HepG2 (cell line): ENCODE measurements around the gene GLCE. TPM values are rescaled to one million over a fixed set of nuclear protein-coding genes. Genes with fewer than 3 reads are reported as not detected.
A peak's percentile ranks its signal among the peaks of the same experiment; 100 is the strongest.

Source experiments
- FOXC1 ChIP-seq: sonication (generic); formaldehyde crosslinking; IDR thresholded peaks from 2 replicates; pipeline ENCODE4 v1.8.0; 2022; ENCODE audit warnings: mild to moderate bottlenecking, missing genetic modification reagents, borderline replicate concordance
- HNF1B ChIP-seq: sonication (generic); formaldehyde crosslinking; IDR thresholded peaks from 2 replicates; pipeline ENCODE4 v1.5.1; 2020; ENCODE audit warnings: mild to moderate bottlenecking, moderate library complexity, missing genetic modification reagents
- HOXA7 ChIP-seq: sonication (generic); formaldehyde crosslinking; IDR thresholded peaks from 2 replicates; pipeline ENCODE4 v1.8.1; 2022; ENCODE audit warnings: mild to moderate bottlenecking, missing genetic modification reagents, moderate library complexity
- NR2F2 ChIP-seq: IDR thresholded peaks from 2 replicates; pipeline ENCODE4 v1.6.1; 2012; ENCODE audit warnings: low read depth, inconsistent platforms, borderline replicate concordance
- PHF20 ChIP-seq: sonication (generic); formaldehyde crosslinking; IDR thresholded peaks from 2 replicates; pipeline ENCODE4 v1.5.0; 2020; ENCODE audit warnings: mild to moderate bottlenecking, missing genetic modification reagents
- ZSCAN31 ChIP-seq: sonication (generic); formaldehyde crosslinking; IDR thresholded peaks from 2 replicates; pipeline ENCODE4 v1.5.0; 2020; ENCODE audit warnings: low read depth, mild to moderate bottlenecking, missing genetic modification reagents
- polyA plus RNA-seq, 8 experiments: library from polyadenylated mRNA; depleted of rRNA in 3 of 8; stranded (reverse) in 7 of 8; unstranded in 1 of 8; fragments of >200 nt; fragmentation: Illumina TruSeq in 4 of 8; extraction: Trizol in 4 of 8; gene quantifications; 2 replicates each; pipeline versions ENCODE4 v1.2.1 to v1.2.3, GENCODE V29; 2011 to 2016; ENCODE audit warnings: low read depth in 4 of 8, missing spikeins in 1 of 8, mixed read lengths in 1 of 8; ENCODE audit not compliant: insufficient read depth in 1 of 8
- total RNA-seq, 5 experiments: library from RNA; depleted of rRNA; stranded (reverse); fragments of >200 nt; fragmentation: Illumina TruSeq; extraction: Trizol; gene quantifications; 2 replicates each; pipeline ENCODE4 v1.2.3, GENCODE V29; 2016; ENCODE audit warnings: low read depth in 1 of 5
- TF ChIP-seq, protein P1 (sequence below): sonication (generic); formaldehyde crosslinking; IDR thresholded peaks from 2 replicates; pipeline ENCODE4 v1.9.0; 2021; ENCODE audit warnings: missing genetic modification reagents, borderline replicate concordance
- TF ChIP-seq, protein P2 (sequence below): sonication (generic); formaldehyde crosslinking; IDR thresholded peaks from 2 replicates; pipeline ENCODE4 v1.4.0; 2020; ENCODE audit warnings: mild to moderate bottlenecking, low read depth, missing genetic modification reagents
- TF ChIP-seq, protein P3 (sequence below): sonication (generic); formaldehyde crosslinking; IDR thresholded peaks from 2 replicates; pipeline ENCODE4 v1.4.0; 2020; ENCODE audit warnings: missing genetic modification reagents, mild to moderate bottlenecking, borderline replicate concordance
- TF ChIP-seq, protein P4 (sequence below): IDR thresholded peaks from 2 replicates; pipeline ENCODE4 v1.6.1; 2018; ENCODE audit warnings: missing genetic modification reagents, mild to moderate bottlenecking, missing compliant biosample characterization
- TF ChIP-seq, protein P5 (sequence below): sonication (generic); formaldehyde crosslinking; IDR thresholded peaks from 2 replicates; pipeline ENCODE4 v1.8.0; 2022; ENCODE audit warnings: mild to moderate bottlenecking, missing genetic modification reagents, moderate library complexity
- TF ChIP-seq, protein P6 (sequence below): sonication (generic); formaldehyde crosslinking; IDR thresholded peaks from 2 replicates; pipeline ENCODE4 v1.8.0; 2022; ENCODE audit warnings: mild to moderate bottlenecking, missing genetic modification reagents
- TF ChIP-seq, protein P7 (sequence below): sonication (generic); formaldehyde crosslinking; IDR thresholded peaks from 2 replicates; pipeline ENCODE4 v1.4.0; 2020; ENCODE audit warnings: missing genetic modification reagents

Gene GLCE
- total and polyA plus RNA-seq, 2 of the 13 experiments (the other 11 are each of a cell fraction or from before 2014, with no cell fraction given) = 12.9 to 23.4 TPM

- TF ChIP-seq, protein P1, sequence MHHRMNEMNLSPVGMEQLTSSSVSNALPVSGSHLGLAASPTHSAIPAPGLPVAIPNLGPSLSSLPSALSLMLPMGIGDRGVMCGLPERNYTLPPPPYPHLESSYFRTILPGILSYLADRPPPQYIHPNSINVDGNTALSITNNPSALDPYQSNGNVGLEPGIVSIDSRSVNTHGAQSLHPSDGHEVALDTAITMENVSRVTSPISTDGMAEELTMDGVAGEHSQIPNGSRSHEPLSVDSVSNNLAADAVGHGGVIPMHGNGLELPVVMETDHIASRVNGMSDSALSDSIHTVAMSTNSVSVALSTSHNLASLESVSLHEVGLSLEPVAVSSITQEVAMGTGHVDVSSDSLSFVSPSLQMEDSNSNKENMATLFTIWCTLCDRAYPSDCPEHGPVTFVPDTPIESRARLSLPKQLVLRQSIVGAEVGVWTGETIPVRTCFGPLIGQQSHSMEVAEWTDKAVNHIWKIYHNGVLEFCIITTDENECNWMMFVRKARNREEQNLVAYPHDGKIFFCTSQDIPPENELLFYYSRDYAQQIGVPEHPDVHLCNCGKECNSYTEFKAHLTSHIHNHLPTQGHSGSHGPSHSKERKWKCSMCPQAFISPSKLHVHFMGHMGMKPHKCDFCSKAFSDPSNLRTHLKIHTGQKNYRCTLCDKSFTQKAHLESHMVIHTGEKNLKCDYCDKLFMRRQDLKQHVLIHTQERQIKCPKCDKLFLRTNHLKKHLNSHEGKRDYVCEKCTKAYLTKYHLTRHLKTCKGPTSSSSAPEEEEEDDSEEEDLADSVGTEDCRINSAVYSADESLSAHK (CRISPR knock-in tag) = no peak
- no peak for TF ChIP-seq PHF20 (CRISPR knock-in tag)
- TF ChIP-seq, protein P2, sequence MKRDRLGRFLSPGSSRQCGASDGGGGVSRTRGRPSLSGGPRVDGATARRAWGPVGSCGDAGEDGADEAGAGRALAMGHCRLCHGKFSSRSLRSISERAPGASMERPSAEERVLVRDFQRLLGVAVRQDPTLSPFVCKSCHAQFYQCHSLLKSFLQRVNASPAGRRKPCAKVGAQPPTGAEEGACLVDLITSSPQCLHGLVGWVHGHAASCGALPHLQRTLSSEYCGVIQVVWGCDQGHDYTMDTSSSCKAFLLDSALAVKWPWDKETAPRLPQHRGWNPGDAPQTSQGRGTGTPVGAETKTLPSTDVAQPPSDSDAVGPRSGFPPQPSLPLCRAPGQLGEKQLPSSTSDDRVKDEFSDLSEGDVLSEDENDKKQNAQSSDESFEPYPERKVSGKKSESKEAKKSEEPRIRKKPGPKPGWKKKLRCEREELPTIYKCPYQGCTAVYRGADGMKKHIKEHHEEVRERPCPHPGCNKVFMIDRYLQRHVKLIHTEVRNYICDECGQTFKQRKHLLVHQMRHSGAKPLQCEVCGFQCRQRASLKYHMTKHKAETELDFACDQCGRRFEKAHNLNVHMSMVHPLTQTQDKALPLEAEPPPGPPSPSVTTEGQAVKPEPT (CRISPR knock-in tag) = no peak
- no peak for TF ChIP-seq HOXA7 (CRISPR knock-in tag)
- no peak for TF ChIP-seq NR2F2
- TF ChIP-seq, protein P3, sequence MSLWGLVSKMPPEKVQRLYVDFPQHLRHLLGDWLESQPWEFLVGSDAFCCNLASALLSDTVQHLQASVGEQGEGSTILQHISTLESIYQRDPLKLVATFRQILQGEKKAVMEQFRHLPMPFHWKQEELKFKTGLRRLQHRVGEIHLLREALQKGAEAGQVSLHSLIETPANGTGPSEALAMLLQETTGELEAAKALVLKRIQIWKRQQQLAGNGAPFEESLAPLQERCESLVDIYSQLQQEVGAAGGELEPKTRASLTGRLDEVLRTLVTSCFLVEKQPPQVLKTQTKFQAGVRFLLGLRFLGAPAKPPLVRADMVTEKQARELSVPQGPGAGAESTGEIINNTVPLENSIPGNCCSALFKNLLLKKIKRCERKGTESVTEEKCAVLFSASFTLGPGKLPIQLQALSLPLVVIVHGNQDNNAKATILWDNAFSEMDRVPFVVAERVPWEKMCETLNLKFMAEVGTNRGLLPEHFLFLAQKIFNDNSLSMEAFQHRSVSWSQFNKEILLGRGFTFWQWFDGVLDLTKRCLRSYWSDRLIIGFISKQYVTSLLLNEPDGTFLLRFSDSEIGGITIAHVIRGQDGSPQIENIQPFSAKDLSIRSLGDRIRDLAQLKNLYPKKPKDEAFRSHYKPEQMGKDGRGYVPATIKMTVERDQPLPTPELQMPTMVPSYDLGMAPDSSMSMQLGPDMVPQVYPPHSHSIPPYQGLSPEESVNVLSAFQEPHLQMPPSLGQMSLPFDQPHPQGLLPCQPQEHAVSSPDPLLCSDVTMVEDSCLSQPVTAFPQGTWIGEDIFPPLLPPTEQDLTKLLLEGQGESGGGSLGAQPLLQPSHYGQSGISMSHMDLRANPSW = 0 out of 2 replicates have a peak, but pooled peaks have one; percentile 39
- TF ChIP-seq HNF1B (CRISPR knock-in tag) = peak; percentile 80
- TF ChIP-seq, protein P4, sequence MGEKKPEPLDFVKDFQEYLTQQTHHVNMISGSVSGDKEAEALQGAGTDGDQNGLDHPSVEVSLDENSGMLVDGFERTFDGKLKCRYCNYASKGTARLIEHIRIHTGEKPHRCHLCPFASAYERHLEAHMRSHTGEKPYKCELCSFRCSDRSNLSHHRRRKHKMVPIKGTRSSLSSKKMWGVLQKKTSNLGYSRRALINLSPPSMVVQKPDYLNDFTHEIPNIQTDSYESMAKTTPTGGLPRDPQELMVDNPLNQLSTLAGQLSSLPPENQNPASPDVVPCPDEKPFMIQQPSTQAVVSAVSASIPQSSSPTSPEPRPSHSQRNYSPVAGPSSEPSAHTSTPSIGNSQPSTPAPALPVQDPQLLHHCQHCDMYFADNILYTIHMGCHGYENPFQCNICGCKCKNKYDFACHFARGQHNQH (CRISPR knock-in tag) = peak; percentile 72; the same call in 1 of the 2 replicates
- TF ChIP-seq, protein P5, sequence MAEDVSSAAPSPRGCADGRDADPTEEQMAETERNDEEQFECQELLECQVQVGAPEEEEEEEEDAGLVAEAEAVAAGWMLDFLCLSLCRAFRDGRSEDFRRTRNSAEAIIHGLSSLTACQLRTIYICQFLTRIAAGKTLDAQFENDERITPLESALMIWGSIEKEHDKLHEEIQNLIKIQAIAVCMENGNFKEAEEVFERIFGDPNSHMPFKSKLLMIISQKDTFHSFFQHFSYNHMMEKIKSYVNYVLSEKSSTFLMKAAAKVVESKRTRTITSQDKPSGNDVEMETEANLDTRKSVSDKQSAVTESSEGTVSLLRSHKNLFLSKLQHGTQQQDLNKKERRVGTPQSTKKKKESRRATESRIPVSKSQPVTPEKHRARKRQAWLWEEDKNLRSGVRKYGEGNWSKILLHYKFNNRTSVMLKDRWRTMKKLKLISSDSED (CRISPR knock-in tag) = no peak
- TF ChIP-seq, protein P6, sequence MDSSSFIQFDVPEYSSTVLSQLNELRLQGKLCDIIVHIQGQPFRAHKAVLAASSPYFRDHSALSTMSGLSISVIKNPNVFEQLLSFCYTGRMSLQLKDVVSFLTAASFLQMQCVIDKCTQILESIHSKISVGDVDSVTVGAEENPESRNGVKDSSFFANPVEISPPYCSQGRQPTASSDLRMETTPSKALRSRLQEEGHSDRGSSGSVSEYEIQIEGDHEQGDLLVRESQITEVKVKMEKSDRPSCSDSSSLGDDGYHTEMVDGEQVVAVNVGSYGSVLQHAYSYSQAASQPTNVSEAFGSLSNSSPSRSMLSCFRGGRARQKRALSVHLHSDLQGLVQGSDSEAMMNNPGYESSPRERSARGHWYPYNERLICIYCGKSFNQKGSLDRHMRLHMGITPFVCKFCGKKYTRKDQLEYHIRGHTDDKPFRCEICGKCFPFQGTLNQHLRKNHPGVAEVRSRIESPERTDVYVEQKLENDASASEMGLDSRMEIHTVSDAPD = peak; percentile 60; the same call in 1 of the 2 replicates
- TF ChIP-seq, protein P7, sequence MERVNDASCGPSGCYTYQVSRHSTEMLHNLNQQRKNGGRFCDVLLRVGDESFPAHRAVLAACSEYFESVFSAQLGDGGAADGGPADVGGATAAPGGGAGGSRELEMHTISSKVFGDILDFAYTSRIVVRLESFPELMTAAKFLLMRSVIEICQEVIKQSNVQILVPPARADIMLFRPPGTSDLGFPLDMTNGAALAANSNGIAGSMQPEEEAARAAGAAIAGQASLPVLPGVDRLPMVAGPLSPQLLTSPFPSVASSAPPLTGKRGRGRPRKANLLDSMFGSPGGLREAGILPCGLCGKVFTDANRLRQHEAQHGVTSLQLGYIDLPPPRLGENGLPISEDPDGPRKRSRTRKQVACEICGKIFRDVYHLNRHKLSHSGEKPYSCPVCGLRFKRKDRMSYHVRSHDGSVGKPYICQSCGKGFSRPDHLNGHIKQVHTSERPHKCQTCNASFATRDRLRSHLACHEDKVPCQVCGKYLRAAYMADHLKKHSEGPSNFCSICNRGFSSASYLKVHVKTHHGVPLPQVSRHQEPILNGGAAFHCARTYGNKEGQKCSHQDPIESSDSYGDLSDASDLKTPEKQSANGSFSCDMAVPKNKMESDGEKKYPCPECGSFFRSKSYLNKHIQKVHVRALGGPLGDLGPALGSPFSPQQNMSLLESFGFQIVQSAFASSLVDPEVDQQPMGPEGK (CRISPR knock-in tag) = peak; percentile 88
- no peak for TF ChIP-seq FOXC1 (CRISPR knock-in tag)
- 0 out of 2 replicates have a peak, but pooled peaks have one; percentile 50 for TF ChIP-seq ZSCAN31
These were observed 63.9 kb downstream of the GLCE start (continued) for GRCh38 chr15:69224383-69224782.
